Activated T-cell treated with anti-CD3 and anti-CD28 coated beads, Interleukin-2, amount 50 U/mL, for 72 hours (primary cell): ENCODE results near the gene AKT1. TPM values are rescaled to one million over a fixed set of nuclear protein-coding genes. Genes with fewer than 3 reads are reported as not detected.

Experiments
- ATAC-seq, 2 donors: fragments of 150-1000 bp; cut with Tn5 transposase; replicated peaks in 1 of 2; 2 replicates each; pipeline ENCODE4 v1.10.0; 2021; ENCODE audit warnings: moderate library complexity in 2 of 2, mild to moderate bottlenecking in 1 of 2
- DNase-seq, 2 donors: peaks; one replicate each; pipeline ENCODE4 v3.0.0; 2021 to 2022; ENCODE audit warnings: mixed read lengths in 1 of 2
- H3K27ac Mint-ChIP-seq: one replicate; pipeline ENCODE4 v1.8.0; 2022; ENCODE audit warnings: mild to moderate bottlenecking, moderate library complexity, mixed read lengths
- H3K27me3 Mint-ChIP-seq: one replicate; pipeline ENCODE4 v1.8.0; 2022; ENCODE audit warnings: low read depth, mixed read lengths
- H3K36me3 Mint-ChIP-seq, 2 donors: one replicate each; pipeline ENCODE4 v1.8.0; 2022; ENCODE audit warnings: mixed read lengths in 2 of 2, mild to moderate bottlenecking in 1 of 2; ENCODE audit not compliant: insufficient read depth in 2 of 2
- H3K4me1 Mint-ChIP-seq: one replicate; pipeline ENCODE4 v1.8.0; 2022; ENCODE audit warnings: low read depth, mixed read lengths
- H3K4me3 Mint-ChIP-seq, 2 donors: one replicate each; pipeline ENCODE4 v1.8.0; 2022; ENCODE audit warnings: mild to moderate bottlenecking in 2 of 2, mixed read lengths in 2 of 2, moderate library complexity in 2 of 2
- H3K9me3 Mint-ChIP-seq, 2 donors: one replicate each; pipeline ENCODE4 v1.8.0; 2022; ENCODE audit warnings: mixed read lengths in 2 of 2
- total RNA-seq, 2 donors: library from RNA; stranded (reverse); gene quantifications; one replicate each; pipeline ENCODE4 v1.2.3, GENCODE V29; 2022

AKT1 gene
- total RNA-seq, 2 donors from 2014 or later: 98.0 to 113 TPM

DNA sequence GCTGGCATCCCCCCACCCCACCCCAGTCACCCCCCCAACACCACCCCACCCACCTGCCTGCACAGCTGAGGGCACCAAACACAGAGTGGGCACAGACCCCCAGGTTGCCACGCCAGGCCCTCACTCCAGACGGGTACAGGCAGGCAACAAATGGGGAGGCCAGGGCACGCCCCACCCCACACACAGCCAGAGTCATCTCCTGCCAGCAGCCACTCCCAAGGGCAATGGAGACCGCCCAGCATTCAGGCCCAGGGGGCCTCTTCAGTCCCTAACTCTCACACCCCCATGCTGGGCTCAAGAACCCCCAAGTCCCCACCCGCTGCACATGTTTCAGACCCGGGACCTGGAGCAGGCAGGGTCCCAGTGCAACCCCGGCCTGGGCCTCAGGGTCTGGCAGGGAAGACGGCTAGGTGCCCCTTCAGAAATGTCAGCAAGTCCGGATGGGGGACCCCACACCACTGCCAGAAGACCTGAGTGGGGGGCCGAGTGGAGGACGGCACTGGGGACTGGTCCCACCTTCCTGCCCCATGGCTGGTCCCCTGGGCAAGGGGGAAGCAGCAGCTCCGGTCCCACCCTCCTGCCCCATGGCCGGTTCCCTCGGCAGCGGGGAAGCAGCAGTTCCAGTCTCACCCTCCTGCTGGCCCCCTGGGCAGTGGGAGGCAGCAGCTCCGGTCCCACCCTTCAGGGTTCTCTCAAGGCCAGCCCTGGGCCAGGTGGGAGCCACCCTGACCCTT is 11.9 kb downstream of the AKT1 start:
- H3K27me3 Mint-ChIP-seq: no peaks in the 10 kb centered on the region
- H3K4me3 Mint-ChIP-seq: no peak overlapping the region
- H3K9me3 Mint-ChIP-seq: no peaks in the 10 kb centered on the region
- DNase-seq: no peak
- H3K27ac Mint-ChIP-seq: no peak overlapping the region
- ATAC-seq: no peak
- H3K4me1 Mint-ChIP-seq: peaks cover 6% of the 10 kb centered on the region
- no peaks in the 10 kb centered on the region for H3K36me3 Mint-ChIP-seq

GRCh38 chr14:104782808-104783139 is 12.8 kb downstream of the AKT1 start:
- Mint-ChIP-seq H3K27ac (no peak overlapping the region), H3K4me3 (no peak overlapping the region), H3K27me3 (no peaks in the 10 kb centered on the region), H3K4me1 (no peaks in the 10 kb centered on the region), H3K36me3 (no peaks in the 10 kb centered on the region), H3K9me3 (no peaks in the 10 kb centered on the region)
- DNase-seq (no peak), ATAC-seq (no peak)

DNA sequence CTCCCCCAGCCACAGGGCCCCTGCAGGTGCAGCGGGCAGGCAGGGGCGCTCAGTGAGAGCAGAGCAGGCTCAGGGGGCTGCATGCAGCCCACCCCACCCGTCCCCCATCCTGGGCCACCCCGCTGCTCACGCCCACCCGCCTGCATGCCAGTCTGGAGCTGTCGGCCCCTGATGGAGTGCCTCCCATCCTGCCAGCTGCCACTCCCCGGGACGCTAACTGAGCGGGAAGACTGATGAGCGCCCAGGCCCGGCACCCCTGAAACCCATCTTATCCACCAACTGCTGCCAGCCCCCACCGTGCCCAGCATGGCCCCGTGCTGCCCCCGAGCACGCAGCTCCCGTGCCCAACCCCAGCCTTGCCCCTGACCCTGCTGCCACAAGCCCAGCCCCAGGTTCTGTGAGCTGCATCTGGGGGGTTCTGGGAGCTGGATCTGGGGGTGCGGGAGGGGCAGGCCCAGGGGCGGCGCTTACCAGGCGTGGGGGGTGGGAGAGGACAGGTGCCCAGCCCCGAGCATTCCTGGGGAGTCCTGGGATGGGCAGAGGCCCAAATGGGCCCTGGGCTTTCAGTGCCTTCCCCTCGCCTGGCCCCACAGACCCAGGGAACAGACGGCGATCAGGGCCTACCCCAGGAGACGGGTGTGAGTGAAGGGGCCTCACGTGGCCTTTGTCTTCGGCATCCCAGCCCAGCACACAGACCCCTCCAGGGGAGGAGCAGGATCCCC is 13.3 kb downstream of the AKT1 start:
- Mint-ChIP-seq H3K9me3 (no peaks in the 10 kb centered on the region), H3K4me3 (no peak overlapping the region), H3K27ac (no peak overlapping the region), H3K4me1 (no peaks in the 10 kb centered on the region), H3K27me3 (no peaks in the 10 kb centered on the region), H3K36me3 (no peaks in the 10 kb centered on the region)
- DNase-seq (no peak), ATAC-seq (no peak)

DNA sequence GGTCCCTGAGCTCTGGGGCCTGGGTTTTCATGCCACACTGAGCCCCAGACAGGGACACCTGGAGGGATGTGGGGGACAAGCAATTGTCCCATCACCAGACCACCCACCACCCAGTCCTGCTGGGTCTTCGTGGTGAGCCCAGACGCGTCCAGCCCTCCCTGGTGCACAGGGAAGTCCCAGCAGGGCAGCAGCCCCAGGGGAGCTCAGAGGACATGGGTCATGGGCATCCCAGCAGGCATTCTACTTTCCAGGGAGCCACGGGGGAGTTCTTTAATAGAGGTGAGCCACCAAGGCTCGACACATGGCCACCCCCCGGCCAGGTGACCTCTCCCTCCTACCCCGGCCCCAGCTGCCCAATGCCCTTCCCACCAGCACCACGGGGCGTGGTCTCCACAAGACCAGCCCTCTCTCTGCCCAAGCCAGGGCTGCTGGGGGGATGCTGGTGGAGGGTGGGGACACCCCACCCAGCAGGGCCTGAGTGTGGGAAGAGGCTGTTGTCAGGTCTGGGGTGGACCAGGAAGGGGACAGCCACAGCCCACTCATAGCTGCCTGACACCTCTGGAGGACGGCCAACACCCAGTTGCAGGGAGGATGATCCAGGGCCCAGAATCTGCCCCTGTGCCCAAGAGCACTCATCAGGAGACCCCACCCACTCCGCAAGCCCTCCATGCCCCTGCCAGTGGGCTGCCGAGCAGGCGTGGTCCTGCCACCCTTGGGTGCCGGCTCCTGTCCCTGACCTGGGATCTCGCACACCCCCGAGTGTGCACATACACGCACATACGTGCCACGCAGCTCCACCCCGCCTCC is 14.1 kb downstream of the AKT1 start:
- Mint-ChIP-seq H3K9me3 (no peaks in the 10 kb centered on the region), H3K4me1 (no peaks in the 10 kb centered on the region), H3K4me3 (no peak overlapping the region), H3K27me3 (no peaks in the 10 kb centered on the region), H3K27ac (no peak overlapping the region), H3K36me3 (peaks cover 1 to 3% of the 10 kb centered on the region in 2 donors)
- DNase-seq (no peak), ATAC-seq (no peak)

GRCh38 chr14:104780513-104781030 is 15.0 kb downstream of the AKT1 start:
- ATAC-seq (no peak), DNase-seq (no peak)
- H3K27ac Mint-ChIP-seq: no peak overlapping the region
- peaks cover 1 to 3% of the 10 kb centered on the region in 2 donors for H3K36me3 Mint-ChIP-seq
- no peaks in the 10 kb centered on the region for H3K4me1 Mint-ChIP-seq
- H3K27me3 Mint-ChIP-seq: no peaks in the 10 kb centered on the region
- no peak overlapping the region for H3K4me3 Mint-ChIP-seq
- no peaks in the 10 kb centered on the region for H3K9me3 Mint-ChIP-seq

DNA sequence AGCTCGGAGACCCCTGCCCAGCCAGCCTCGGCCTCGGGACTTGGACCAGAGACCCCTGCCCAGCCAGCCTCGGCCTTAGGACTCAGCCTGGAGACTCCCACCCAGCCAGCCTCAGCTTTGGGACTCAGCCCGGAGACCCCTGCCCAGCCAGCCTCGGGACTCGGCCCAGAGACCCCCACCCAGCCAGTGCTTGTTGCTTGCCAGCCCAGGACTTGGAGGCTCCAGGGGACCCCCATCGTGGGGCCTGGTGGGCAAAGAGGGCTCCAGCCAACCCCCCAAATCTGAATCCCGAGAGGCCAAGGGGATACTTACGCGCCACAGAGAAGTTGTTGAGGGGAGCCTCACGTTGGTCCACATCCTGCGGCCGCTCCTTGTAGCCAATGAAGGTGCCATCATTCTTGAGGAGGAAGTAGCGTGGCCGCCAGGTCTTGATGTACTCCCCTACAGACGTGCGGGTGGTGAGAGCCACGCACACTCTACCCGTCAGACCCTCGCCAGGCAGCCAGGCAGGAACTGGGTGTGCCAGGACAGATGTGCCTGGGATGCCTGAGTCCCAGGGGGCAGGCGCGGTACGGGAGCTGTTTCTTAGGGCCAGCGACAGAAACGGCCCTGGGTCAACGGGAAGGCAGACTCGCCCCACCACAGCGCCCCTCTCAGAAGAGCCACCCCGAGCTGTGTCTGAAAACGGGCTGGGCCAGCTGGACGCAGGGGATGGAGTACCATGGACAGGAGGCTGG is 15.6 kb downstream of the AKT1 start:
- H3K27ac Mint-ChIP-seq: no peak overlapping the region
- DNase-seq (no peak), ATAC-seq (no peak)
- no peak overlapping the region for H3K4me3 Mint-ChIP-seq
- H3K4me1 Mint-ChIP-seq: no peaks in the 10 kb centered on the region
- no peaks in the 10 kb centered on the region for H3K9me3 Mint-ChIP-seq
- peaks cover 1 to 3% of the 10 kb centered on the region in 2 donors for H3K36me3 Mint-ChIP-seq
- no peaks in the 10 kb centered on the region for H3K27me3 Mint-ChIP-seq

- Mint-ChIP-seq H3K36me3 (peaks cover 1 to 4% of the 10 kb centered on the region in 2 donors), H3K4me1 (no peaks in the 10 kb centered on the region), H3K27ac (no peak overlapping the region), H3K27me3 (no peaks in the 10 kb centered on the region), H3K9me3 (no peaks in the 10 kb centered on the region), H3K4me3 (no peak overlapping the region)
- DNase-seq (no peak), ATAC-seq (no peak)
These were observed 16.7 kb downstream of the AKT1 start for GRCh38 chr14:104778694-104779331.

DNA sequence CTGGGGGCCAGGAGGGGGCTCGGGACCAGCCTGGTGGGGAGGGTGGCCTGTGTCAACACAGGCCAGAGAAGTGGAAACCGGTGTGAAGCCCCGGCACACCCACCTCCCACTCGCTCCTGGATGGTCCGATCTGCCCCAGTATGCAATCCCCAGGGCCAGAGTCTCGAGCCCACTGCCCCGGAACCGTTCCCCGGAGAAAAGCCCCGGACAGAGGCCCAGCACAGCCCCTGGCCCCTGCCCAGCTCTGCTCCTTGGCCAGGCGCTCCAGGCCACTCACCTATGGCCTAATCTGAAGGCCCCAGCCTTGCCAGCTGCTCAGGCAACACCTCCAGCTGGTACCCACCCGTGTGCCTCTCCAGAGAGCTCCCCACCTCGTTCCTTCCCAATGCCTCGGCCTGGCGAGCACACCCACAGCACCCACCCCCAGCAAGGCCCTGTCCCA is 17.7 kb downstream of the AKT1 start:
- Mint-ChIP-seq H3K4me1 (no peaks in the 10 kb centered on the region), H3K9me3 (no peaks in the 10 kb centered on the region), H3K36me3 (peaks cover 1 to 4% of the 10 kb centered on the region in 2 donors), H3K4me3 (no peak overlapping the region), H3K27me3 (no peaks in the 10 kb centered on the region), H3K27ac (no peak overlapping the region)
- ATAC-seq (no peak), DNase-seq (no peak)

GRCh38 chr14:104776961-104777807 is 18.4 kb downstream of the AKT1 start:
- Mint-ChIP-seq H3K9me3 (no peaks in the 10 kb centered on the region), H3K4me1 (no peaks in the 10 kb centered on the region), H3K4me3 (no peak overlapping the region), H3K27me3 (no peaks in the 10 kb centered on the region), H3K36me3 (peaks cover 1 to 5% of the 10 kb centered on the region in 2 donors), H3K27ac (no peak overlapping the region)
- DNase-seq (no peak), ATAC-seq (no peak)

DNA sequence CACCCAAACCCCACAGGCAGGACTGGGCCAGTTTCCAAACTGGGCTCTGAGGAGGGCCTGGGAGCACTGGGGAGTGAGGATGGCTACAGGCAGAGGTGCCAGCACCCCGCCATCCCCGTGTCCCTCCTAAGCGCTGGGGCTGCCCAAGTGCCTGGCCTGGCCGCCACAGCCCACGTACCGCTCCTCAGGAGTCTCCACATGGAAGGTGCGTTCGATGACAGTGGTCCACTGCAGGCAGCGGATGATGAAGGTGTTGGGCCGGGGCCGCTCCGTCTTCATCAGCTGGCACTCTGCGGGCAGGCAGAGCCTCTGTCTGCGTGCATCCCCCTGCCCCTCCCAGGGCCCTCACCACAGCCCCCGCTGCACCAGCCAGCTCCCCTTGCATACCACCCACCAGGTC is 19.1 kb downstream of the AKT1 start:
- no peaks in the 10 kb centered on the region for H3K27me3 Mint-ChIP-seq

DNA sequence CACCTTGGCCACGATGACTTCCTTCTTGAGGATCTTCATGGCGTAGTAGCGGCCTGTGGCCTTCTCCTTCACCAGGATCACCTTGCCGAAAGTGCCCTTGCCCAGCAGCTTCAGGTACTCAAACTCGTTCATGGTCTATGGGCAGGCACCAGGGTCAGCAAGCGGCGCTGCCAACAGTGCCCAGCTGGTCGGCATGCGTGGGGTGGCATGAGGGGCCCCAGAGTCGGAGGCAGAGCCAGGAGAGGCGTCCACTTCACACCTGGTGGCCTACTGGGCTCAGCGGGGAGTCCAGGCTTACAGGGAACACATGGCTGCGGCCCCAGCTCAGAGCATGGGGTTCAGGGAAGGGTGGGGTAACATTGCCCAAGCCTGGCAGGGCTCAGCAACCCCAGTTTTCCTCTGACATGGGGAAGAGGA is 20.5 kb downstream of the AKT1 start:
- Mint-ChIP-seq H3K27ac (no peak overlapping the region), H3K4me3 (no peak overlapping the region)

More for the DNA sequence above, 19.1 kb downstream of the AKT1 start:
- no peak for DNase-seq
- H3K27ac Mint-ChIP-seq: no peak overlapping the region
- ATAC-seq: no peak
- peaks cover 3 to 10% of the 10 kb centered on the region in 2 donors for H3K36me3 Mint-ChIP-seq
- no peaks in the 10 kb centered on the region for H3K9me3 Mint-ChIP-seq
- H3K4me1 Mint-ChIP-seq: no peaks in the 10 kb centered on the region
- no peak overlapping the region for H3K4me3 Mint-ChIP-seq

More for the DNA sequence above, 20.5 kb downstream of the AKT1 start:
- ATAC-seq: no peak
- DNase-seq: no peak
- Mint-ChIP-seq H3K9me3 (peaks cover 0 to 2% of the 10 kb centered on the region in 2 donors), H3K36me3 (peaks cover 6 to 15% of the 10 kb centered on the region in 2 donors), H3K27me3 (no peaks in the 10 kb centered on the region), H3K4me1 (peaks cover 1% of the 10 kb centered on the region)
